OCI-LY1 (cell line): ENCODE measurements around the gene CASTOR2.
"Not testable (repeated sequence)": the region's sequence is repeated elsewhere in the genome, so short reads cannot be mapped to it uniquely, and the experiment has no call there.

Experiments used
- EZH2 ChIP-seq: fragments of 200-600 bp; sonication (generic), shearing (Covaris generic); IDR thresholded peaks from 2 replicates; pipeline ENCODE4 v1.8.0; 2017; ENCODE audit warnings: borderline replicate concordance, mixed run types, mild to moderate bottlenecking, antibody characterized with exemption, low read length, moderate library complexity, mixed read lengths
- TF ChIP-seq, protein P1 (sequence below): fragments of 200-600 bp; sonication (generic), shearing (Covaris generic); IDR thresholded peaks from 2 replicates; pipeline ENCODE4 v1.5.1; 2017; ENCODE audit warnings: mild to moderate bottlenecking, antibody characterized with exemption, low read length, moderate library complexity, mixed read lengths

- TF ChIP-seq, protein P1, sequence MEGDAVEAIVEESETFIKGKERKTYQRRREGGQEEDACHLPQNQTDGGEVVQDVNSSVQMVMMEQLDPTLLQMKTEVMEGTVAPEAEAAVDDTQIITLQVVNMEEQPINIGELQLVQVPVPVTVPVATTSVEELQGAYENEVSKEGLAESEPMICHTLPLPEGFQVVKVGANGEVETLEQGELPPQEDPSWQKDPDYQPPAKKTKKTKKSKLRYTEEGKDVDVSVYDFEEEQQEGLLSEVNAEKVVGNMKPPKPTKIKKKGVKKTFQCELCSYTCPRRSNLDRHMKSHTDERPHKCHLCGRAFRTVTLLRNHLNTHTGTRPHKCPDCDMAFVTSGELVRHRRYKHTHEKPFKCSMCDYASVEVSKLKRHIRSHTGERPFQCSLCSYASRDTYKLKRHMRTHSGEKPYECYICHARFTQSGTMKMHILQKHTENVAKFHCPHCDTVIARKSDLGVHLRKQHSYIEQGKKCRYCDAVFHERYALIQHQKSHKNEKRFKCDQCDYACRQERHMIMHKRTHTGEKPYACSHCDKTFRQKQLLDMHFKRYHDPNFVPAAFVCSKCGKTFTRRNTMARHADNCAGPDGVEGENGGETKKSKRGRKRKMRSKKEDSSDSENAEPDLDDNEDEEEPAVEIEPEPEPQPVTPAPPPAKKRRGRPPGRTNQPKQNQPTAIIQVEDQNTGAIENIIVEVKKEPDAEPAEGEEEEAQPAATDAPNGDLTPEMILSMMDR, result not testable (repeated sequence)
- TF ChIP-seq EZH2, result not testable (repeated sequence)
Measured at GRCh38 chr7:75001356-75001755, 36.9 kb downstream of the CASTOR2 start.
